Hematopoietic multipotent progenitor cell treated with erythropoietin and hydrocortisone succinate and interleukin-3 and kit ligand, for 15 days (in vitro differentiated cells): ENCODE measurements around the gene ZBTB48.
"Not testable (repeated sequence)": the region's sequence is repeated elsewhere in the genome, so short reads cannot be mapped to it uniquely, and the experiment has no call there.

Source experiments
- DNase-seq: peaks from one replicate; pipeline ENCODE4 v3.0.0-alpha.2; 2015; ENCODE audit warnings: low spot score

ZBTB48 gene

DNA sequence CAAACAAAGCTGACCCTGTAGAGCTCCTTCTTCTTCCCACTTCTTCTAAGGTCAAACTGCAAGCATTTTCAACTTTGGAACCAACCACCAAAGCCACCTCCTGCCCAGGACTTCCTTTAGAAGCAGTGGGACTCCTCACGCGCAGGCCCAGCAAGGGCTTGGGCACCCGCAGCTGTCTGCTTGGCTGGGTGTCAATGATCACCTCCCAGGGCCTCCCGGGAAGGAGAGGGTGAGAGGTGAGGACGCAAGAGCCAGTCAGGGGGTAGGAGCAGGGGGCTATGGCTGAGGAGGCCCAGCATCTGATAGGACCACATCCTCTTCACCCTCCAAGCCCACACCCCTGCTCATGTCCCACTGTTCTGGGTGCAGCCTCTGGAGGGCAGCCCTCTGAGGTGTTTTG lies 12.6 kb downstream of the ZBTB48 start:
- DNase-seq: no peak

DNA sequence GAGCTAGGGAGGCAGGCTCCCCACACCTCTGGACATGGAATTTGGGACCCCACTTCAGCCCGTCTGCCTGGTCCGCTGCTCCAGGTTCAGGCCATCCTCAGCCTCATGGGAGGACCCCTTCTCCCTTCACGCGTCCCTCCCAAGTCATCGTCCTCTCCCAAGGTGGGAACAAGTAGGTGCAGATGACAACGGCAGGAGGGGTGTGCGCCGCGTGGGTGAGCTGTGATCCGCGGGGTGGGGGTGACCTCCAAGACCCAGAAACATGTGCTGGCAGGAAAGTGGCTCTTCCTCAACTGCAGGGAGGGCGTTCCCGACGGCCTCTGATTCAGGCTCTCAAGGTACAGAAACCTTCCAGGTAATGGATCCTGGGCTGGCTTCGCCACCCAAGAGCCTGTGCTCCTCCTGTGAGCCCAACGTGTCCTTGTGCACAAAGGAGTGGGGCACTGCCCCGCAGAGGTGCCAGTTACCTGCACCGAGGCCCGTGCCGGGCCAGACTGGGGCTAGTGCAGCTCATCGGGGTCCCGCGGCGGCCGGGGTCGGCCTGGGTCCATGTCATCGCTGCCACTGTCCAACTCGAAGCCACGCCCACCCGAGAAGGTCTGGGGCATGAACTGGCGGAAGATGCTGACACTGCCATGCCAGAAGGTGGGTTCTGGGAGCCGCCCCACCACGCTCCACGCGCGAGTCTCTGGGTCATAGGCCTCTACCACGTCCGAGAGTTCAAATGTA lies 13.2 kb downstream of the ZBTB48 start:
- no peak for DNase-seq

DNA sequence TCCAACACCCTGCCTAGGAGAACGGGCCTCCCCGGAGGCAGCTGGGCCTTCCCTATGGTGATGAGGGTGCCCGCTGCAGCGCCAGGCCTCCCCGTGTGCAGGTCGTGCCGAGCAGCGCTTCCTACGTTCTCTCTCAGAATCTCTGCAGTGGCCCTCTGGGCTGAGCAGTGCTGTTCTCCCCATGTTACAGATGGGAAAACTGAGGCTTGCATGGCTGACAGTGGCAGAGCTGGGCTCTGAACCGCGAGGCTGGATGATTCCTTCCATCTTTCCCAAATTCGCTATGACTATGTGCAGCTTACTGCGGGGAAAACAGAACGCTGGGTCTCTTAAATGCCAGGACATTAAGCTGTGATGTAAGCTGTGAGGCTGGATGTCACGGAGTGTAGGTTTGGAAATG lies 14.0 kb downstream of the ZBTB48 start:
- no peak for DNase-seq

DNA sequence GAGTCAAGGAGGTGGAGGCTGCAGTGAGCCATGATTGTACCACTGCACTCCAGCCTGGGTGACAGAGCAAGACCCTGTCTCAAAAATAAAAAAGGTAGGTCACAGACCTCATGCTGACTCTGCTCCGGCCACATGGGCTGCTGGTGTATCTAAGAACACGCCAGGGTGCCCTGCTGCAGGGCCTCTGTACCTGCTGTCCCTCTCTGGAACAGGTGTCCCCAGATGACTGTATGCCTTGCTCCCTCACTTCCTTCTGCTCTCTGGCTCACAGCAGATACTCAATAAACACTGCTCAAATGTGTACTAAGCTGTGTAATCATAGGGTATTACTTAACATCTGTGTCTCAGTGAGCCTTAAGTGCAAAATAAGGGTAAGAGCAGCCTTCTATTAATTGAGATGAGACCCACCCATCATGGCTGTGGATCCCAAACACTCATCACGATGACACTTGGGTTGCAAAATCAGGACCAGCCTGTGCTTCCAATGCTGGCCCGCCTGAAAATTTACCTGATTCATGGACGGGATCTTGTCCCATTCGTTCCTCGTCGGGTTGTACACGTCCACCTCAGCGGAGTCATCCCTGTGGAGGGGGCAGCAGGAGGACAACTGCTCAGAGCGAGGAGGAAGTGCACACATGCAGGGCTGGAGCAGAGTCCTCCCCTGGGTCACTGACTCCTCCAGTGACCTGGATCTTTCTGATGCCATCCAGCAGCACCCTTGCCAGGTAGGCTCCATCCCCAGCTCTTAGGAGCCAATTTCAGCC lies 15.4 kb downstream of the ZBTB48 start:
- no peak for DNase-seq

DNA sequence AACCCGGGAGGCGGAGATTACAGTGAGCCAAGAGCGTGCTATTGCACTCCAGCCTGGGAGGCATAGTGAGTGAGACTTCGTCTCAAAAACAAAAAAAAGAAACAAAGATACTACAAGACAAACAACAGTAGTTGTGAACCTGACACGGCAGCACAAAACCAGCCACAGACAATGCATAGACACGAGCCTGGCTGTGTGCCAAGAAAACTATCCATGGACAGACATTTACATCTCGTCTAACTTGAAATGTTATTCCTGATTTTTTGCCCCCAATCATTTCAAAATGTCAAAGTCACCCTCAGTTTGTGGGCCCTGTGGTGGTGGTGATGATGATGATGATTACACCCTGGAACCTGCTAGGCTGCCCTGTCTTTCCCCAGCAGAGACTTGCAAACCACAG lies 16.6 kb downstream of the ZBTB48 start:
- DNase-seq: no peak

DNA sequence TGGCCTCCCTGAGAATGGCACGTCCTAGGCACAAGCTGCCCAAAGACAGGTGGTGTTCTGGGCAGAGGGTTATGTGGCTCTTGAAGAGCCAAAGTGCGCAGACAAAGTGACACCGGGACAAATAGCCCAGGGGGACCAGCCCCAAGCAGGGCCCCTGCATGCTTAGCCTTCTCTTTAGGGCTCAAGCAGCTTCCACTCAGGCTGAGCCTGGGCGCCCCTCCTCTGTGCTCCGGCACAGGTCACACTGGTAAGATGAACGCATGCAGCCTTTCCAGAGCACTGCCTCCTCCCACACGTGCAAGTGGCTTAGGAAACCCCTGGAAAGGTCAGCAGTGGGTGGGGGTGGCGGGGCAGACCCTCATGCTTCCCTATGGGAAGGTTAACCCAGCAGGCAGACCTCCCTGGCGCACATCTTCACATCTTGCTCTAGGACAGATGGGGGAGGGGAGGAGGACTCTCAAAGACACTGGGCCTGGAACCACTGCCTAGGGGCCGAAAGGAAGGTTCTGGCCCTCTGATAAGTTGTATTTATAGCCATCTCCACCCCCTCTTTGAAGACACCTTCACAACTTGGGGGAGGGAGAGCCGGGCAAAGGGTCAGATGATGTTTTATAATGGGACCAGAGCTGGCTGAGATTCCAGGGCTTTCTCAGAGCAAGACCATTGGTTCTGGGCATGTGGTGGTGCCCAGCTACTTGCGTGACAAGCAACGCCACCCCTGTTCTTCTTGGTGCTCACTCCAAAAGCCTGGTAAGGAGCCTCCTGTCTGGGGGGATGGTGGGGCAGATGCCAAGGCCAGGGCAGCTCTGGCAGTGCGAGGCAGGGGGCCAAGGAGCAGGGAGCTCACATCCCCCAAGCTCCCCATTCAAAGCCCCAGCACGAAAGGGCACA lies 17.3 kb downstream of the ZBTB48 start:
- DNase-seq: no peak

DNA sequence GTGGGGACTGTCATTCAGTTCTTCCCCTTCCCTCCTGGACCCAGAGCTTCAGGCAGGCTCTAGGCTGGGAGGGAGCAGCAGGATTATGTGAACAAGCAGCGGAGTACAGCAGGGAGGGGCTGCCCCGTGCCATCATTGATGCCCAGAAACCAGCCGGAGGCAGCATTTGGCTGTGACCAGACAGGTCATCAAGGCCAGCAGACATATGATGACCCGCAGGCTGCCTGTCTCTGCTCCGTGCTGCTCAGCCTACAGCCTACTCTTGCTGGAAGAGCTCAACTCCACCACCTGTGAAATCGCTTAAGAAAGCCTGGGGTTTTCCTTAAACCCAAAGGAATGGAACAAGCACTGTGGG lies 18.0 kb downstream of the ZBTB48 start:
- DNase-seq: no peak

DNA sequence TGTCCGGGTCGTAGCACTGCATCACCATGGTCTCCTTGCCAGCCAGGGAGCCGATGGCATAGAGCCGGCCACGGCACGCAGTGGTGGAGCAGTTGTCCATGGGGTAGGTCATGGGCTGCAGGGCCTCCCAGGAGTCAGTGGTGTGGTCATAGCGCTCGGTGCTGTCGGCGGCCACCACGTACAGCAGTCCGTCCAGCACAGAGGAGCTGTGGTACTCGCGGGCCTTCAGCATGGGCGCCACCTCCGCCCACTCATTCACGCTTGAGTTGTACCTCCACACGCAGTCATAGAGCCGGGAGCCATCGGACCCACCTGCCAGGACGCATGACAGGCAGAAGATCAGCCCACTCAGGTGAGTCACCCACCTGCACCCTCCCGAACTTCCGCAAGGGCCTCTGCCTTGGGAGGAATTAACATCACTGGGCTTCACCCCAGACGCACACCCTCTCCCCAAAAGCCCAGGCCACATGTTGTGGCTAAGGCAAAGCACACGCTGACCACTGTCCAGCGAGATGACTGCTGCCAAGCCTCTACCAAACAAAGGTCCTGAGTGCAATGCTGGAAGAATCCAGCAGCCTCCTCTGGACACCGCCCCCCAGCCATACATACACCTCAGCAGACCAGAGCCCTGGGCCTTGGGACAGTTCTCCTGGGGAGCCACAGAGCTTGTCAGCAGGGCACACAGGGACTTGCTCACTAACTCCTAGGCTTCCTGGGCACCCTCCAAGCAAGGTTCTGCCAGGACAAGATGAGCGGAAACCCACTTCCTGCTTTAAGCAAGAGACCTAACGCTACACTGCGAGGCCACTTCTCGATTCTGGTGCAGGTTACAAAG lies 19.6 kb downstream of the ZBTB48 start:
- no peak for DNase-seq

DNA sequence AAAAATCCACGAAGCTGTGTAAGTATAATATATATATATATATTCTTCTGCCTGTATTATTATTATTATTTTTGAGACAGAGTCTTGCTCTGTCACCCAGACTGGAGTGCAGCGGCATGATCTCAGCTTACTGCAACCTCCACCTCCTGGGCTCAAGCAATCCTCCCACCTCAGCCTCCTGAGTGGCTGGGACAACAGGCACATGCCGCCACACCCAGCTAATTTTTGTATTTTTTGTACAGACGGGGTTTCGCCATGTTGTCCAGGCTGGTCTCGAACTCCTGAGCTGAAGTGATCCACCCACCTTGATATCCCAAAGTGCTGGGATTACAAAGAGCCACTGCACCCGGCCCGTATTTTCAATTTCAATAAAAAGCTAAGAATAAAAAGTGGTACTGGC lies 20.2 kb downstream of the ZBTB48 start:
- DNase-seq: not testable (repeated sequence)

DNA sequence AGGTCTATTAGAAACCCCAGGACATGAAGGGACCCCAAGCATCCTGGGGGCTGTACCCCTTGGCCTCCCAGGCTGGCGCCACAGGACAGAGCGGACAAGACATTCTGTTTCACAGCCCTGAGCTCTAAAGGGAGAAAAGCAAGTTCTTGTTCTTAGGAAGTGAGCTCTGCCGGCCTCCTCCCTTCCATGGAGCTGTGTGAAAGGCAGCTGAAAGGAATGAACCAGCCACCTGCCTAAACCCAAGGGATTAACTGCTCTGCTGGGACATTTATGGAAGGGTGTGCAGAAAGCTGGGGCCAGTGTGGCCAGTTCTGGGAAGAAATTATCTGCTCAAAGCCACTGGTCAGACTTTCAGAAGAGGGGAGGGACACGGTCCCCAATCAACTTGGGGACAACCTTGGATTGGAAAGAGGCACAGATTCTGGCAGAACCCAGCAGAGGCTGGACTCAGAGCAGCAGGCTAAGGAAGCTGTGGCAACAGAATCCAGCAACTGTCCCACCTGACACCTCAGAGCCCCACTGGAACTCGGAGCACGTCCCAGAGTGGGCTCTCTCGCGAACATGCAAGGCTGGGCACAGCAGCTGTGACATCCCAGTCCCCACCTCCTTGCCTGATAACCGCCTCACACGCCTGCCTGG lies 20.7 kb downstream of the ZBTB48 start:
- peak; percentile 39 for DNase-seq

DNA sequence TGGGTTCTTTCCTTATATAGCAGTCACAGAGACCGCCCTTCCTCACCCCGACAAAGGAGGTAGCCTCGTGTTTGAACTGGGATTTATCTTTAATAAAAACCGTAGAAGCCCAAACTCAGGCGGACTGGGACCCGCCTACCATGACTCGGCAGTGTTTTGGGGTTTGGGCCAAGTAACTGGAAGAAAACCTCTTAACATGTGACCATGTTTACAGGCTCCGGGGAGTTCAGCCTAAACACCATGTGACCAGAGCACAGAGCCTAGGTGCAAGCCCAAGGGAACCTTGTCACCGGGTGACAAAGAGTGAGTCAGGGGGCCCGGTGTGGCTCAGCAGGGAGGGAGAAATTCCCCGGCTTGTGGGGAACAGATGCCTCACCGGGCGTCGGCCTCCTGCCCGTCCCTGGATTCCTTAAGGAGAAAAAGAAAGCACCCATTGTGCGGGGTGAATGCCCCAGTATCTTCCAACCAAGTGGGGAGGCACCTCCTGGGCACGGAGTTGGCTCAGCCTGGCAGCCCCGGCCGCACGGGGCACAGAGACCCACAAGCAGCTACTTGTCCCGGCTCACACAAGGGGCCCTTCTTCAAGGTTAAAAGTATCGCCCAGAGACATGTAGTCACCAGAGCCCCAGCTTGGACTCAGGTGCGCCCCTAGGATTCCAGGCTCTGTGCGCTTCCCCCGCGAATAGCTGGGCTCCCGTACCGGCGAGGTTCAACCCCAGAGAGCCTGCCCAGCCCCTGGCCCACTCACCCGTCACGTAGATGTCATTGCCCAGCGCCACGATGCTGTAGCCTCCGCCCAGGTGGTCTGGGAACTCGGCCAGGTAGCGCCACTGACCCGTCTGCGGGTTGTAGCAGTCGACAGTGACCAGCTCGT lies 21.5 kb downstream of the ZBTB48 start:
- peak; percentile 98 for DNase-seq

DNA sequence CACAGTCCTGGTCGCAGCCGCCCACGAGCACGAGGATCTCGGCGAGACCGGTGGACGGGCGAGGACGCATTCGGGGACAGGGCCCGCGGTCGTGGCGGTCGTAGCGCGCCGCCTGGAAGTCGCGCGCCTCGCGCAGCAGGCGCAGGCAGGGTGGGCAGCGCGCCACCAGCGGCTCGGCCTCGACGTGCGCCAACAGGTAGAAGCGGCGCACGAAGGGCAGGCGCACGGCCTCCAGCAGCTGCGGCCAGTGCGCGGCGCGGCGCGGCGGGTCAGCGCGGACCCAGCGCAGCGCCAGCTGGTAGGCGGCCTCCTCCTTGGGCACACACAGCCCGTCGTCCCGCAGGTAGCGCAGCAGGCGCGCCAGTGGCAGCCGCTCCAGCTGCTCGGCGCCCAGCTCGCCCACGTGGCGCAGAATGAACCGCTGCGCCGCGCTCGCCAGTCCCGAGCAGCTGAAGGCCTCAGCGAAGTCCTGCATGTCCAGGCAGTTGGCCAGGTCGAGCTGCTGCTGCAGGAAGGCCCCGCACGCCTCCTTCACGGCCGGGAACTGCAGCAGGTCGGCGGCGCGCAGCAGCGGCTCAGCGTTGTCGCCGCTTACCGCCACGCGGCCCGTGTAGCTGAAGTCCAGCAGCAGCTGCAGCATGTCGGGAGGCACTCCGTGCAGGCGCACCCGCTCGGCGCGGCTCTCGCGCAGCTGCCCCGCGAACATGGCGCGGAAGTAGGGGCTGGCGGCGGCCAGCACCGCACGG lies 22.3 kb downstream of the ZBTB48 start:
- peak; percentile 54 for DNase-seq

DNA sequence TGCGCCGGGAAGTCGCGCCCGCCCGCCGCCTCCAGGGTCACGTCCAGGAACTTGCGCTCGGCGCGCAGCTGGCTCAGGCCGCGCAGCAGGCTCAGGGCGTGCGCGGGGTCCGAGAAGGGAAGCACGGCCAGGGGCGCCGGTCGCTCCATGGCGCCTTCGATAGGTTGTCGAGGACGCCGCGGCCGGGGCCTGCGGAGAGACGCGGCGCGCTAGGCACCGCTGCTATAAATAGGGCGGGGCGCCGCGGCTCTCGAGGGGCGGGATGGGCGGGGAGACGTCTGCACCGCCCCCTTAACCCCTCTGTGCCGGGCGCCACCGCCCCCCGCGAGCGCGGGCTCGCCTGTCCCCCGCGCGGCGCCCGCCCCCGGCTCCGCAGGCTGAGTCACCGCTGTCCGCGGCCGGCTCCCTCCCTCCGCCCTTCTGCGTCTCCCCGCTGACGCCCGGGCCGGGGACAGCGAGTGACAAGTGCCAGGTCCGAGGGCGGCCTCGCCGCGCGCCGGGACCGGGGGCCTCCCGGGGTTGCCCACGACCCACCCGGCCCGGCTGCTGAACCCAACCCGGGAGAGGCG lies 23.0 kb downstream of the ZBTB48 start, which contains the start of gene KLHL21:
KLHL21 (minus strand) TSS at position 201 of the 569 bp plus-strand sequence; CDS start at position 149, 52 bp downstream.
- DNase-seq: peak; percentile 93

DNA sequence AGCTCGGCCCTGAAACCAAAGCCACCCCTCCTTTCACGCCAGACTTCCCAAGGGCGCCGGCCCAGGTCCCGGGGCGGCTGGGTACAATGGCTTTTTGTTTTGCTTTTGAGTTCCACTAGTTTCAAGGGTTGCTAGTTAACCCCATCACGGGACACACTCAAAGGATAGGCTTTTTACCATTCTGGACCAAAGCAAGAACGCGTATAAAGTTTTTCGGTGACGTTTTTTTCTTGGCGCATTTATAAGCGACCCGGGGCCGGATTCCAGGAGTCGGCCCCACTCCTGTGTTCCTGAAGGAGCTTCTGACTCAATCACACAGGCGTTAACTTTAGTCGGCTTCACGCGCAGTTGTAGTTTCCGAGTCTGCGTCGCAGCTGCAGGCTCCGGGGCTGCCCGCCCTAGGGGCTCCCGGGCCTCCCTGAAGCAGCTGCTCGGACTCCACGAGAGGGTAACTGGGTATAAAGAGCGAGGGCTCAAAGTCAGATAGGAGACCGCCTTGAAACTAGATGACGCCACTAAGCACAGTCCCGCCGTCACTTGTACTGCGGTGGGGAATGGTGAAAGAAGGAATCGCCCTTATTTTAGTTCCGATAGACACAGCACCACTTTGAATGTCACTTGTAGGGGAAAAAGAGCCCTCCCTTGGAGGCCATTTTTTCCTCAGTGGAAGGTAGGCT lies 23.6 kb downstream of the ZBTB48 start:
- peak; percentile 66 for DNase-seq

DNA sequence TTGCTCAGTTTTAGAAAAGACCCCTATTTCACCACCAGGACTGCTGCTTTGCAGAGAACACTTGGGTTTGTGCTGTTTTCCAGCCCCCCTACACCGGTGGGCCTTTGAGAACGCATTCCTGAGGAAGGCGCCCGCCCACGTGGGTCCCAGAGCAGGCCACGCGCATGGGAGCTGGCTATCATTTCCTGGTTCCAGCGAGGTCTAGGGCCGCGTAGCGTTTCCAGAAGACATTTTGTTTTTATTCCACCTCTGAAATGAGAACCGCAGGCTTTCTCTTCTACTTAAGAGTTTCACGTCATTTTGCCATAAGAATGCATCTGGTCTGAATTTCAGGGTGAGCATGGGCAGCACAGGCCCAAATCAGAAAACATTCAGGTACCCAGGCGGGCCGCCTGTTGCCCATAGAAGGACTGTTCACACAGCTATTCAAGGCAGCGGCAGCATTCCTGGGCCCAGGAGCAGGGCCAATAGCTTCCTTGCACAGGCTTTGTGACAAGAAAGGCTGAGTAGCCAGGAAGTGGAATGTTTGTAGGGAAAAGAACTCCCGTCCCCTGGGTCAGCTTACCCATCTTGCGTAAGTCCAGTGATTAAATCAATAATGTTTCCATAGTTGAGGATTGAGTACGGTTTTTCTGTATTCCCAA lies 24.2 kb downstream of the ZBTB48 start:
- DNase-seq: no peak

DNA sequence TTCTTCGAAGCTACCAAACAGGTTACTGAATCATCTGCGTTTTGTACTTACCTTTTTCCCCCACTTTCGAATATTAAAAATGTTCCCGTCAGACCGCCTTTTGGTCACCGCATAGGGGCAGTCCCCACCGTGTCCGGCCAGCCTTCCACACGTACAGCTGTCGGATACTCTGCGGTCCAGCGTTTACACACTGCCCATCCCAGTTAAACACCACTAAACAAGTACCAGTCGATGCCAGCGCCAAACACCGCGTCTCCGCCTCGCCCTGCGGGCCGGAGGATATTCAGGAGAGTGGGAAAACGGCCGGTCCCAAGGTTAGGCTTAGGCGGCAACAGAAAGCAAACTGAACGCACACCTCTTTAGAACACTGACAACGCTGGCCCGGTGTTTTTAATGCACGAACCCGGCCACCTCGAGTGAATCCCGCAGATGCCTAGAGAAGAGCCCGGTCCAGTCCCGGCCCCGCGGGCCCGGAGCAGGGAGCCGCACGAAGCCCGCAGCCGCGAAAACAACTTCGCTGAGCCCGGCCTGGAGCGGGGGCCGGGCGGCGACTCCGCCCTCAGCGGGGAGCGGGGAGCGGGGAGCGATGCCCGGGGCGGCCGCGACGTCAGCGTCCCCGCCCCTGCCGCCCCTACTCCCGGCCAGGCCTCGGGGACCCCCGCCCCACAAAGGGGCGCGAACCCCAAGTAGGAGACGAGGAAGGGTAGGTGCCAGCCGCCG lies 33.0 kb downstream of the ZBTB48 start:
- no peak for DNase-seq

DNA sequence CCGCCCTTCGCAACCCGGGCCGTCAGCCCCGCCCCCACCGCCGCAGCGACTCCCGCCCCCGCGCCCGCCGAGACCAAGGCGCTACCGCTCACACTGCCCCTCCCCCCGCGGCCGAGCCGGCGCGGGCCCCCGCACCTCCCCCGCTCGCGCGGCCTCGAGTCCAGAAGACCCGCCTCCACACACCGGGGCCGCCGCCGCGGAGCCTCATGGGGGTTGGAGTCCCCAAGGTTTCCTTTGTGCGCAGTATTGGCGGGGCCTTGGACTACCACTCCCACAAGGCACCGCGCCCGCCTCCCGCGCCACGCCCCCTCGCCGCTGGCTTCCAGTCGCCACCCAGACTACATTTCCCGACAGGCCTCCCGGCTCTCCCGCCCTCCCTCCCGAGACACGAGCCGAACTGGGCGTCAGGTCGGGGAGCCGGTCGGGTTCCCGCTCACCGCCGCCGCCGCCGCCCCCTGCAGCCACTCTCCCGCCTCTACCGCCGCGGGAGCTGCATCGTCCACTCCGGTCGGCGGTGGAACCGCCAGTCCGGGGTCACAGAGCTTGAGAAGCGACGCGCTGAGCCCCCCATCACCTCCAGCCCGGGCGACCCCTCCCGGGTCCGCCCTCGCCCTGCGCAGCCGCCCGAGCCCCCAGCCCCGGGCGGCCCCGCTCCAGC lies 33.7 kb downstream of the ZBTB48 start, which contains the start of gene PHF13:
PHF13 (plus strand) TSS at position 371 of the 658 bp plus-strand sequence. CDS start 336 bp downstream, outside the sequence.
- DNase-seq: peak; percentile 99
